Activated T-cell treated with anti-CD3 and anti-CD28 coated beads for 1 hour (primary cell): ENCODE measurements around the gene BCAS3.
"Not testable (repeated sequence)": the region's sequence is repeated elsewhere in the genome, so short reads cannot be mapped to it uniquely, and the experiment has no call there.

ENCODE experiments used
- DNase-seq: peaks from one replicate; pipeline ENCODE4 v3.0.0-alpha.2; 2020; ENCODE audit warnings: low read depth

BCAS3 gene

GRCh38 chr17:61230972-61231820 lies 553.5 kb downstream of the BCAS3 start:
- no peak for DNase-seq

GRCh38 chr17:61232871-61233270 lies 555.2 kb downstream of the BCAS3 start:
- no peak for DNase-seq

- no peak for DNase-seq
Observed at GRCh38 chr17:61233991-61234750, 556.5 kb downstream of the BCAS3 start.

- no peak for DNase-seq
Observed at GRCh38 chr17:61235001-61235826, 557.6 kb downstream of the BCAS3 start.

- DNase-seq, result no peak
Observed at GRCh38 chr17:61235827-61236197, 558.2 kb downstream of the BCAS3 start.

GRCh38 chr17:61237275-61237674 lies 559.6 kb downstream of the BCAS3 start:
- DNase-seq, result no peak

GRCh38 chr17:61238455-61238933 lies 560.8 kb downstream of the BCAS3 start:
- DNase-seq, result no peak

- DNase-seq, result no peak
Observed at GRCh38 chr17:61239327-61239726, 561.7 kb downstream of the BCAS3 start.

- no peak for DNase-seq
Observed at GRCh38 chr17:61239953-61240352, 562.3 kb downstream of the BCAS3 start.

- no peak for DNase-seq
Observed at GRCh38 chr17:61240851-61241468, 563.3 kb downstream of the BCAS3 start.

GRCh38 chr17:61244988-61245387 lies 567.3 kb downstream of the BCAS3 start:
- DNase-seq, result not testable (repeated sequence)

- DNase-seq, result no peak
Observed at GRCh38 chr17:61245706-61246135, 568.1 kb downstream of the BCAS3 start.

- no peak for DNase-seq
Observed at GRCh38 chr17:61247439-61247838, 569.8 kb downstream of the BCAS3 start.

- no peak for DNase-seq
Observed at GRCh38 chr17:61248399-61248798, 570.7 kb downstream of the BCAS3 start.

- no peak for DNase-seq
Observed at GRCh38 chr17:61249649-61250299, 572.1 kb downstream of the BCAS3 start.

- DNase-seq, result no peak
Observed at GRCh38 chr17:61250335-61250890, 572.8 kb downstream of the BCAS3 start.

- no peak for DNase-seq
Observed at GRCh38 chr17:61251939-61252865, 574.6 kb downstream of the BCAS3 start.

GRCh38 chr17:61253362-61253761 lies 575.7 kb downstream of the BCAS3 start:
- no peak for DNase-seq

GRCh38 chr17:61253937-61254574 lies 576.4 kb downstream of the BCAS3 start:
- DNase-seq, result no peak
